K562 (cell line): ENCODE data around the gene IL4I1. TPM values are rescaled to one million over a fixed set of nuclear protein-coding genes. Genes with fewer than 3 reads are reported as not detected.
A peak's percentile ranks its signal among the peaks of the same experiment; 100 is the strongest.

Source experiments
- ATAC-seq: fragments of 200-7000 bp; cut with Tn5 transposase; 3 replicates; pipeline ENCODE4 v1.9.1; 2020; ENCODE audit warnings: moderate library complexity
- BruUV-seq: library from RNA; stranded (reverse); fragments of 400-500 nt; replicated peaks from 2 replicates; lab custom pipeline; 2021; lab: Mats Ljungman, UMichigan
- CTCF ChIA-PET: fragments of 300-600 bp; formaldehyde crosslinking; extraction: SDS; loops from one replicate; lab custom pipeline; 2021; ENCODE audit warnings: low intra/inter-chr PET ratio; lab: Yijun Ruan, JAX
- POLR2A ChIA-PET: fragments of 300-600, 350-650 bp; sonication (Branson Sonifier 250); formaldehyde crosslinking; extraction: SDS; loops from one replicate; lab custom pipeline; 2021; ENCODE audit warnings: antibody characterized with exemption, inconsistent platforms; lab: Yijun Ruan, JAX
- DNase-seq, 4 experiments: peaks; one replicate each; pipeline versions ENCODE4 v3.0.0 to v3.0.0-alpha.2; 2011 to 2018; ENCODE audit warnings: low spot score in 3 of 4, mixed read lengths in 3 of 4; ENCODE audit errors: extremely low read depth in 1 of 4
- FAIRE-seq: peaks from 2 replicates; lab custom pipeline; 2011; peaks lifted over from hg19 to GRCh38; lab: Jason Lieb, UNC
- H2AFZ ChIP-seq: 2 replicates; pipeline ENCODE4 v1.6.0; 2011; ENCODE audit warnings: low read depth, low read length, control low read depth, inconsistent platforms
- H3K27ac ChIP-seq: fragments of 200-600 bp; 3 replicates; pipeline ENCODE4 v1.8.0; 2011; ENCODE audit warnings: low read depth, mild to moderate bottlenecking, control low read depth, inconsistent platforms, low read length, moderate library complexity, mixed read lengths; ENCODE audit errors: extremely low read depth
- H3K27me3 ChIP-seq, 2 experiments: fragments of 300-600 bp in 1 of 2; 2 replicates in 1 of 2; 3 replicates in 1 of 2; pipeline versions ENCODE4 v1.6.0 to v1.8.0; 2011; ENCODE audit warnings: inconsistent platforms in 2 of 2, low read length in 2 of 2, mild to moderate bottlenecking in 1 of 2, mixed read lengths in 1 of 2, moderate library complexity in 1 of 2; ENCODE audit not compliant: control insufficient read depth in 2 of 2, insufficient read depth in 2 of 2
- H3K36me3 ChIP-seq: fragments of 300-600 bp; 3 replicates; pipeline ENCODE4 v1.8.0; 2011; ENCODE audit warnings: mild to moderate bottlenecking, low read length, inconsistent platforms; ENCODE audit not compliant: control insufficient read depth, insufficient read depth
- H3K4me1 ChIP-seq, 2 experiments: fragments of 200-600 bp in 1 of 2; replicated peaks in 1 of 2; 2 replicates in 1 of 2; 3 replicates in 1 of 2; pipeline versions ENCODE4 v1.5.1 to v1.8.0; 2011; ENCODE audit warnings: inconsistent platforms in 2 of 2, low read length in 2 of 2, mild to moderate bottlenecking in 1 of 2, mixed read lengths in 1 of 2, moderate library complexity in 1 of 2; ENCODE audit not compliant: control insufficient read depth in 2 of 2, insufficient read depth in 2 of 2
- H3K4me2 ChIP-seq: 2 replicates; pipeline ENCODE4 v1.6.1; 2011; ENCODE audit warnings: low read length, control low read depth, inconsistent platforms, mixed read lengths; ENCODE audit not compliant: insufficient read depth
- H3K4me3 ChIP-seq: fragments of 200-600 bp; sonication (generic), shearing (Covaris generic); 2 replicates; pipeline ENCODE4 v1.5.1; 2016; ENCODE audit warnings: control low read depth, inconsistent platforms
- H3K79me2 ChIP-seq: fragments of 200-600 bp; 3 replicates; pipeline ENCODE4 v1.8.0; 2011; ENCODE audit warnings: low read length, inconsistent platforms; ENCODE audit not compliant: control insufficient read depth, insufficient read depth
- H3K9ac ChIP-seq, 2 experiments: 2 replicates each; pipeline versions ENCODE4 v1.6.0 to v1.6.1; 2011; ENCODE audit warnings: low read depth in 2 of 2, low read length in 2 of 2, control low read depth in 1 of 2, inconsistent platforms in 1 of 2, mild to moderate bottlenecking in 1 of 2, mixed read lengths in 1 of 2; ENCODE audit not compliant: insufficient read depth in 1 of 2
- H3K9me1 ChIP-seq: one replicate; pipeline ENCODE4 v1.6.0; 2011; ENCODE audit warnings: inconsistent platforms, mild to moderate bottlenecking, low read length, moderate library complexity; ENCODE audit not compliant: control insufficient read depth, insufficient read depth
- H3K9me3 ChIP-seq: replicated peaks from 2 replicates; pipeline ENCODE4 v1.5.1; 2011; ENCODE audit warnings: low read depth, low read length, inconsistent platforms; ENCODE audit not compliant: control insufficient read depth, insufficient read depth
- H4K20me1 ChIP-seq: replicated peaks from 2 replicates; pipeline ENCODE4 v1.6.1; 2011; ENCODE audit warnings: low read length, inconsistent platforms, mixed read lengths; ENCODE audit not compliant: control insufficient read depth, insufficient read depth
- CBFA2T3 ChIP-seq: fragments of 450-650 bp; IDR thresholded peaks from 2 replicates; pipeline ENCODE4 v1.6.1; 2017
- CBX3 ChIP-seq, 2 experiments: IDR thresholded peaks; 1 replicate in 1 of 2; 2 replicates in 1 of 2; pipeline ENCODE4 v1.6.1; 2012; ENCODE audit warnings: inconsistent platforms in 2 of 2, low read length in 2 of 2, borderline replicate concordance in 1 of 2, control low read depth in 1 of 2
- HNRNPUL1 ChIP-seq: fragments of 200-400 bp; formaldehyde crosslinking; IDR thresholded peaks from 2 replicates; pipeline ENCODE4 v1.6.1; 2017; ENCODE audit warnings: low read length
- PCBP2 ChIP-seq: fragments of 200-400 bp; formaldehyde crosslinking; IDR thresholded peaks from 2 replicates; pipeline ENCODE4 v1.6.1; 2018; ENCODE audit warnings: low read length, low read depth, mild to moderate bottlenecking, moderate library complexity; ENCODE audit not compliant: poor library complexity, severe bottlenecking
- POLR2B ChIP-seq: fragments of 450-650 bp; IDR thresholded peaks from 2 replicates; pipeline ENCODE4 v1.6.1; 2018; ENCODE audit warnings: low read depth; ENCODE audit not compliant: partially characterized antibody
- PPARD ChIP-seq: fragments of 250-450 bp; sonication (Bioruptor Pico); IDR thresholded peaks from 2 replicates; pipeline ENCODE4 v1.8.0; 2022; ENCODE audit warnings: inconsistent platforms, mild to moderate bottlenecking, moderate library complexity
- PURB ChIP-seq: sonication (generic); formaldehyde crosslinking; IDR thresholded peaks from 2 replicates; pipeline ENCODE4 v1.9.0; 2021; ENCODE audit warnings: low read depth, mild to moderate bottlenecking, missing genetic modification reagents
- RBFOX2 ChIP-seq: fragments of 200-400 bp; formaldehyde crosslinking; IDR thresholded peaks from 2 replicates; pipeline ENCODE4 v1.6.1; 2017; ENCODE audit warnings: low read depth, mild to moderate bottlenecking, low read length, moderate library complexity
- SAP30 ChIP-seq: fragments of 200-600 bp; sonication (generic); IDR thresholded peaks from 2 replicates; pipeline ENCODE4 v1.6.1; 2012; ENCODE audit warnings: borderline replicate concordance, low read depth, mild to moderate bottlenecking, moderate library complexity, low read length, control low read depth, inconsistent platforms; ENCODE audit not compliant: insufficient read depth, poor library complexity, severe bottlenecking
- ZNF408 ChIP-seq: fragments of 250-450 bp; sonication (Bioruptor Pico); IDR thresholded peaks from 2 replicates; pipeline ENCODE4 v1.4.0; 2020; ENCODE audit warnings: low read depth, mild to moderate bottlenecking, moderate library complexity
- ZNF583 ChIP-seq: fragments of 250-450 bp; sonication (Bioruptor Pico); IDR thresholded peaks from 2 replicates; pipeline ENCODE4 v1.4.0; 2020
- ZNF699 ChIP-seq: fragments of 250-450 bp; sonication (Bioruptor Pico); IDR thresholded peaks from 2 replicates; pipeline ENCODE4 v1.8.0; 2021; ENCODE audit warnings: mild to moderate bottlenecking, moderate library complexity; ENCODE audit not compliant: insufficient replicate concordance
- WGBS: fragments of 100-300 bp; shearing (Covaris generic); methylation state at CpG from one replicate; pipeline ENCODE4 v1.1.6; 2016; ENCODE audit warnings: low coverage, mixed read lengths; ENCODE audit not compliant: insufficient coverage; ENCODE audit errors: missing lambda C conversion rate; 5-methylcytosine and 5-hydroxymethylcytosine counted together
- in situ Hi-C: fragments of 300-500 bp; cut with MboI; formaldehyde crosslinking; loops from 4 replicates; pipeline ENCODE4 v1.15.0; 2018; ENCODE audit warnings: inconsistent platforms, mixed read lengths
- intact Hi-C: fragments of 100-400 bp; cut with micrococcal nuclease; formaldehyde crosslinking; loops from 2 replicates; pipeline ENCODE4 v1.14.2; 2022
- polyA plus RNA-seq, 8 experiments: library from polyadenylated mRNA; depleted of rRNA in 4 of 8; stranded (reverse) in 5 of 8; unstranded in 3 of 8; fragments of >200 nt; fragmentation: Nextera tagmentation in 2 of 8; fragmentation: Illumina TruSeq in 1 of 8; extraction: Ambion mirVana in 2 of 8; extraction: Trizol in 1 of 8; gene quantifications; 2 replicates each; pipeline versions ENCODE4 v1.2.1 to v1.2.3, GENCODE V29; 2011 to 2014; ENCODE audit warnings: inconsistent platforms in 1 of 8, missing spikeins in 1 of 8
- total RNA-seq, 7 experiments: library from RNA; depleted of rRNA in 6 of 7; stranded (reverse); fragments of >200 nt in 6 of 7; fragmentation: Illumina TruSeq in 2 of 7; extraction: Trizol in 2 of 7; gene quantifications; 2 replicates each; pipeline versions ENCODE4 v1.2.1 to v1.2.3, GENCODE V29; 2011 to 2021; ENCODE audit warnings: low replicate concordance in 1 of 7
- TF ChIP-seq, protein P1 (sequence below): sonication (generic); formaldehyde crosslinking; IDR thresholded peaks from 2 replicates; pipeline ENCODE4 v1.4.0; 2020; ENCODE audit warnings: mild to moderate bottlenecking, missing genetic modification reagents
- TF ChIP-seq, protein P2 (sequence below): fragments of 250-450 bp; sonication (Bioruptor Pico); IDR thresholded peaks from 2 replicates; pipeline ENCODE4 v1.4.0; 2020; ENCODE audit warnings: mild to moderate bottlenecking

IL4I1 gene
- total and polyA plus RNA-seq, 9 of the 15 experiments (the other 6 are each of a cell fraction or from before 2014, with no cell fraction given): 0.06 to 0.95 (median 0.43) TPM; not detected in 2

DNA sequence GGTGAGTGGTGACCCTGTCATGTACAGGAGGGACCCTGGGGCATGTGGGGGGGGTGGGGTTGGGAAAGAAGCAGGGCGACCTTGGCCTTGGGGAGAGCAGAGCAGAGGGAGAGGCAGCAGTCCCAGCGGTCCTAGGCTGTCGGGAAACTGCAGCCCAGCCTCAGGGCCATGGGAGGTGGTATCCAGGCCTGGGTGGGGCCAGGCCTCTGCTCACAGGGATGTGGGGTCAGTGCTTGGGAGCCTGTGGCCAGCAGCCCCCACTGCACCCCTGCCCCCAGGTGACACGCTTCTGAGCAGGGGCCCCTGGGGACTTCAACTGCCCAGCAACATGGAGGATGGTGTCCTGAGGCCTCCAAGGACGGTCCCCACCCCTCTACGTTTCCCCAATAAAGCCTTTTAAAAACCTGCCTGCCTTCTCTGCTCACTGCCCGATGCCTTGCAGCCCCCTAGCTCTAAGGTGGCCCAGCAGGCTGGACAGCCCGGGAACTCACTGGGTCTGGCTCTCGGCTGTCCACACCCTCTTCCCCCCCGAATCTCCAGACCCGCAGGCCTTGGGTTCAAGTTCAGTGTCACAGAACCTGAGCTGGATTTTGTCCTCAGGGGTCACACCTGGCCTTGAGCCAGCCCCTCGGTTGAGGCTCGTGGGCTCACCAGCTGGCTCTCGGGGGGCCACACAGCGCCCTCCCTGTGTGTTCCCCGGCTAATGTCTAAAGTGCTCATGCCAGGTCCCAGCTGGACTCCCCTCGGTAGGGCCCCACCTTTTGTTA lies 36.2 kb downstream of the IL4I1 start:
- BruUV-seq: no TSS peak
- H3K36me3 ChIP-seq: peaks cover 93% of the 10 kb centered on the region
- TF ChIP-seq HNRNPUL1 (no peak), SAP30 (no peak), PCBP2 (no peak), ZNF699 (CRISPR knock-in tag) (no peak), CBX3 (IDR thresholded peaks at IDR 0.05; ENCODE audit: borderline replicate concordance in 1 of 2, low read length in 2 of 2) (no peak), POLR2B (no peak), ZNF583 (CRISPR knock-in tag) (no peak), PURB (CRISPR knock-in tag) (no peak), RBFOX2 (peak; percentile 51), ZNF408 (CRISPR knock-in tag) (no peak), PPARD (CRISPR knock-in tag) (no peak), CBFA2T3 (no peak)
- TF ChIP-seq, protein P1, sequence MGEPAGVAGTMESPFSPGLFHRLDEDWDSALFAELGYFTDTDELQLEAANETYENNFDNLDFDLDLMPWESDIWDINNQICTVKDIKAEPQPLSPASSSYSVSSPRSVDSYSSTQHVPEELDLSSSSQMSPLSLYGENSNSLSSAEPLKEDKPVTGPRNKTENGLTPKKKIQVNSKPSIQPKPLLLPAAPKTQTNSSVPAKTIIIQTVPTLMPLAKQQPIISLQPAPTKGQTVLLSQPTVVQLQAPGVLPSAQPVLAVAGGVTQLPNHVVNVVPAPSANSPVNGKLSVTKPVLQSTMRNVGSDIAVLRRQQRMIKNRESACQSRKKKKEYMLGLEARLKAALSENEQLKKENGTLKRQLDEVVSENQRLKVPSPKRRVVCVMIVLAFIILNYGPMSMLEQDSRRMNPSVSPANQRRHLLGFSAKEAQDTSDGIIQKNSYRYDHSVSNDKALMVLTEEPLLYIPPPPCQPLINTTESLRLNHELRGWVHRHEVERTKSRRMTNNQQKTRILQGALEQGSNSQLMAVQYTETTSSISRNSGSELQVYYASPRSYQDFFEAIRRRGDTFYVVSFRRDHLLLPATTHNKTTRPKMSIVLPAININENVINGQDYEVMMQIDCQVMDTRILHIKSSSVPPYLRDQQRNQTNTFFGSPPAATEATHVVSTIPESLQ (CRISPR knock-in tag): no peak
- TF ChIP-seq, protein P2, sequence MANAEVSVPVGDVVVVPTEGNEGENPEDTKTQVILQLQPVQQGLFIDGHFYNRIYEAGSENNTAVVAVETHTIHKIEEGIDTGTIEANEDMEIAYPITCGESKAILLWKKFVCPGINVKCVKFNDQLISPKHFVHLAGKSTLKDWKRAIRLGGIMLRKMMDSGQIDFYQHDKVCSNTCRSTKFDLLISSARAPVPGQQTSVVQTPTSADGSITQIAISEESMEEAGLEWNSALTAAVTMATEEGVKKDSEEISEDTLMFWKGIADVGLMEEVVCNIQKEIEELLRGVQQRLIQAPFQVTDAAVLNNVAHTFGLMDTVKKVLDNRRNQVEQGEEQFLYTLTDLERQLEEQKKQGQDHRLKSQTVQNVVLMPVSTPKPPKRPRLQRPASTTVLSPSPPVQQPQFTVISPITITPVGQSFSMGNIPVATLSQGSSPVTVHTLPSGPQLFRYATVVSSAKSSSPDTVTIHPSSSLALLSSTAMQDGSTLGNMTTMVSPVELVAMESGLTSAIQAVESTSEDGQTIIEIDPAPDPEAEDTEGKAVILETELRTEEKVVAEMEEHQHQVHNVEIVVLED (CRISPR knock-in tag): no peak

More for the DNA sequence above, 36.2 kb downstream of the IL4I1 start:
- Histone ChIP-seq H4K20me1 (peaks cover 27% of the 10 kb centered on the region; the same call in 1 of the 2 replicates), H2AFZ (no peak overlapping the region), H3K9me1 (peaks cover 4% of the 10 kb centered on the region), H3K9me3 (no peaks in the 10 kb centered on the region), H3K9ac (peak overlapping the region in 1 of 2 experiments; percentile 77; a peak in 2 of 4 replicates), H3K4me3 (no peak overlapping the region), H3K4me1 (peaks cover 9 to 83% of the 10 kb centered on the region in 2 experiments; a peak in 4 of 5 replicates), H3K79me2 (peaks cover 24% of the 10 kb centered on the region), H3K27me3 (no peaks in the 10 kb centered on the region), H3K4me2 (no peak overlapping the region), H3K27ac (no peak overlapping the region; the same call in 2 of the 3 replicates)
- ATAC-seq (no peak), DNase-seq (no peak), FAIRE-seq (no peak)
- in situ Hi-C loops (no loop called here), intact Hi-C loops (no loop called here)
- ChIA-PET POLR2A (interaction anchor here (0.5 to 1.3 kb wide), 2 partner anchors 8 to 335 kb away, joined by 3 to 6 read pairs; no protein-coding TSS in a partner anchor), CTCF (no interaction called here)
- WGBS: 77% methylated on average over 13 of the region's 17 CpGs
